ENCODE measurements around the gene TRIM39.
"Not testable (repeated sequence)": the region's sequence is repeated elsewhere in the genome, so short reads cannot be mapped to it uniquely, and the experiment has no call there.

Gene TRIM39

DNA sequence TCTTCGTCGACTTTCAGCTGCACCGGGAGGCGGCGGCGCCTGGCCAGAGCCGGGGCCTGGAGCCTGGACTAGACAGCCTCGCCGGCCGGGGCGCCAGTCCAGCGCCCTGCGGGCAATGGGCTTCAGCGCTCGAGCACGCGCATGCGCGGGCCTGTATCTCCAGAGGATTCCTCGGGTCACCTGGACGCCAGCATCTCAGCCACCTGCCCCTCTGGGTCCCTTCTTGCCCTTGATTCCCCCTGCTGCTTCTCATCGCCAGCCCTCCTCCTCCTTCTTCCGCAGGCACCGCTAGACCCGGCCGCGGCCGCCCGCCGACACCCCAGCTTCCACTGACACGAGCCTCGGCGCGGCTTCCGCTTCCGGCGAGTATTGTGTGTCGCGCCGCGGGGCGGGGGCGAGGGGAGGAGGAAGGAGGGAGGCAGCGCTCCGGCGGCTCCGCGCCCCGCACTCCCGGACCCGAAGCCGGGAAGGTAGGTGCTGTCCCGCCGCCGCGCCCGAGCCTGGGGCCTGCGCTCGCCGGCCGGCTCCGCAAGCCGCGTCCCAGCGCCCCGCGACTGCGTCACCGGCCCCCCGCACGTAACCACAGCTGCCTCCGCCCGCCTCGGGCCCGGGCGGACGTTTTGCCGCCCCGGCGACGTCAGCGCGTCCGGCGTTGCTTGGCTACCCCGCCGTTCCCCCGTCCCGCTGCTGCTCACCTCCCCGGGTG lies at the start of gene TRIM39:
Gene TRIM39, plus strand, starts transcription at position 402 of the 706 bp plus-strand sequence. CDS start 2,391 bp downstream, outside the sequence.
- peak; percentile 85 for DNase-seq (ENCODE audit: low spot score)

DNA sequence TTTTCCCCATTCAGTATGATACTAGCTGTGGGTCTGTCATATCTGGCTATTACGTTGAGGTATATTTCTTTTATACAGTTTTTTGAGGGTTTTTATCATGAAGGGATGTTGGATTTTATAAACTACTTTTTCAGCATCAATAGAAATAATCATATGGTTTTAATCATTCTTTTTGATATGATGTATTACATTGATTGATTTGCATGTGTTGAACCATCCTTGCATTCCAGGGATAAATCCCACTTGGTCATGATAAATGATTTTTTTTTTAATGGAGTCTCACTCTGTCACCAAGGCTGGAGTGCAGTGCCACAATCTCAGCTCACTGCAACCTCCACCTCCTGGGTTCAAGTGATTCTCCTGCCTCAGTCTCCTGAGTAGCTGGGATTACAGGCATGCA lies 45.7 kb upstream of the TRIM39 start:
- not testable (repeated sequence) for DNase-seq (ENCODE audit: low spot score)

DNA sequence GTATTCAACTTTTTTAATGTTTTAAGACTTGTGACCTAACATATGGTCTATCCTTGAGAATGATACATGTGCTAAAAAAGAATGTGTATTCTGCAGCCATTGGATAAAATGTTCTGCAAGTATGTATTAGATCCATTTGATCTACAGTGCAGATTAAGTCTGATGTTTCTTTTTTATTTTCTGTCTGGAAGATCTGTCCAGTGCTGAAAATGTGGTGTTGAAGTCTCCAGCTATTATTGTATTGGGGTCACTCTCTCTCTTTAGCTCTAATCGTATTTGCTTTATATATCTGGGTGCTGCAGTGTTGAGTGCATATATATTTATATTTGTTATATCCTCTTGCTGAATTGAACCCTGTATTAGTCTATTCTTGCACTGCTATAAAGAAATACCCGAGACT lies 44.2 kb upstream of the TRIM39 start:
- DNase-seq (ENCODE audit: low spot score) = no peak

DNA sequence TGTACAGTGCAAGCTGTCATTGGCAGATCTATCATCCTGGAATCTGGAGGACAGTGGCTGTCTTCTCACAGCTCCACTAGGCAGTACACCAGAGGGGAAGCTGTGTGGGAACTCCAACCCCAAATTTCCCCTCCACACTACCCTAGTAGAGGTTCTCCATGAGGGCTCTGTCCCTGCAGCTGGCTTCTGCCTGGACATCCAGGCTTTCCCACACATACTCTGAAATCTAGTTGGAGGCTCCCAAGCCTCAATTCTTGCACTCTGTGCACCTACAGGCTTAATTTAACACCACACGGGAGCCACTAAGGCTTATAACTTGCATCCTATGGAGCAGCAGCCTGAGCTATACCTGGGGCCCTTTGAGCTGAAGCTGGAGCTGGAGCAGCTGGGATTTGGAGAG lies 43.0 kb upstream of the TRIM39 start:
- no peak for DNase-seq (ENCODE audit: low spot score)

DNA sequence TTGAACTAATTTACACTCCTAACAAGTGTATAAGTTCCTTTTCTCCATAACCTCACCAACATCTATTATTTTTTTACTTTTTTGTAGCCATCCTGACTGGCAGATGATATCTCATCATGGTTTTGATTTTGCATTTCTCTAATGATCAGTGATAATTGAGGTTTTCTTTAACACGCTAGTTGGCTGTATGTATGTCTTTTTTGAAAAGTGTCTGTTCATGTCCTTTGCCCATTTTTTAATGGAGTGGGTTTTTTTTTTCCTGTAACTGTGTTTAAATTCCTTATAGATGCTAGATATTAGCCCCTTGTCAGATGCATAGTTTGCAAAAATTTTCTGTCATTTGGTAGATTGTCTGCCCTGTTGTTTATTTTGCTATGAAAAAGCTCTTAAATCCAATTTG lies 39.6 kb upstream of the TRIM39 start:
- no peak for DNase-seq (ENCODE audit: low spot score)

DNA sequence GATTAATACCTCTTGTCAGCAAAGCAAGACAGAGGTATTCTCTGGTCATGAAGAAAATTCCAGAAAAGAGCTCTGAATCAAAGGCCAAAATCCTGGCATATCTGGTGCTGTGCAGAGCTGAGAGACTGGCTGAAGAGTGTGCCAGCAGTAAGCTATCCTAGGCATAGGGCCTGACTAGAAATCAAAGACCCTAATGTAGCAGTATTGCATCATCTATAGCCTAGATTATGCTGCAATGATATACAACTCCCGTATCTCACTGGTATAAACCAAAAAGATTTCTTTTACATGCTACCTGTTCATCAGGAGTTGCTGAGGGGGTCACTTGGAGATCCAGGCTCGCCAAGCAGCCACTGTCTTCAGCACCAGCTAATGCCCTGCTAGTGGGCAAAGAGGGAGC lies 30.9 kb upstream of the TRIM39 start:
- no peak for DNase-seq (ENCODE audit: low spot score)

DNA sequence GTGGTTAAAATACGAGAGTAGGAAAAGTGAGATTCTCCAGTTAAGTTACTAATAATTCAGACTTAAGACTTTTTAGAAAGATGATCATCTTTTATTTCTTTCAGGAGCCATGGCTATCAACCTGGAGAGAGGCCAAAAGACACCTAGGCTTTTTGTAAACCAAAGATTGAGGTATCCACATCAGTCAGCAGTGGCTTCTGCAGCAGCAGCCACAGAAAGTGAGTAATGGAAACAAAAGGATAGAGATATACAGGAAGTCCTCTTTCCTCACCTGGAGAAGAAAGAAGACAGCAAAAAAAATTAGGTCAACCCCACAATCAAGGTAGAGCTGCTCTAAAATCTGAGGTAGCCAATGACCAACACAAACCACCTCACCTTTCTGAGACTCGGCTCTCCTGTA lies 22.7 kb upstream of the TRIM39 start:
- no peak for DNase-seq (ENCODE audit: low spot score)

DNA sequence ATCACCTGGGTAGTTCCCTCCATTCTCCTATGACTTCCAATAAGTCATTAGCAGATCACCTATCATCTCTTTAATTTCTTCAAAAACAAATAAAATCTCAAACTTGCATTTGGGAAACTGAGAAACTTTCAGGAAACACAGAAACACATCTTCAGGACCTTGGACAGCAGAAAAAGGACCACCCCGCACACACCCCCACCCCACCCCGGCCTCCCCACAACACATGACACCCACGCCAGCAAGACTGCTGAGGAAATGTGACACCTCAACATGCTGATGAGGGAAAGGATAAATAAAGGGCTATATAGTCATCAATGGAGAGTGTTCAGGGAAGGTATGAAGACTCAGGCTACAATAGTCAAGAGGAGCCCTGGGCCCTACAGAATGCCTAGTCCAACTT lies 15.6 kb upstream of the TRIM39 start:
- DNase-seq (ENCODE audit: low spot score) = no peak

DNA sequence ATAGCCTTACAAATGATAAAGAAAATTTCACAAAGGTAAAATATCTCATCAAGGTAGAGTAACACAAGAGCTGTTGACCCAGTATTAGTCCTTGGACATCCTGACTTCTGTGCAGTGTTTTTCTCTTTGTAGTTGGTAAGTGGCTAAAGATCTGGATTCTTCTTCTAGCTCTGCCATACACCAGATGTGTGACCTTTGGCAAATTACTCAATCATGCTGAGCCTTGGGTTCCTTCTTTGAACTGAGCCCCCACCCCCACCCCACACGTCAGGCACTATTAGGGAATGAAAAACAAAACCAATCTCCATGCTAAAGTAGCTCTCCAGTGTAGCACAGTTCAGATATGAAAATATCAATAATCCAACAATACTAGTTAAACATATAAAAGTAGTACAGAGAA lies 15.1 kb upstream of the TRIM39 start:
- no peak for DNase-seq (ENCODE audit: low spot score)

DNA sequence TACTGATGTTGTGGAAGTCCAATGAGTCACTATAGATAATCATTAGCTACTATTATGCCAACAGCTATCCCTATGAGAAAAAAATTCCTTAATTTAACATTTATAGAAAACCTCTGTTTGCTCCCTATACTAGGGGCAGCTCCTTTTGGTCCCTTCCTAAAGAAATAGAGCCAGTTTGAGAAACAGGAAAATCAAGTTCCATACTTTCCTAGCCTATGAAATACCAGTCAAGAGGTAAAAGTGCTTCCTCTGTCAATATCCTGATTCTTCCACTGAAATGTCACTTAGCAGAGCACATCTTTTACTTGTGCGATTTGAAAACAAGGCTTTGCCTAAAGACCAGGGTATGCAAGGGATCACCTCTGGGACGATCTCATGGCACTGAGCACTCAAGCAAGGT lies 14.5 kb upstream of the TRIM39 start:
- DNase-seq (ENCODE audit: low spot score) = peak; percentile 15

DNA sequence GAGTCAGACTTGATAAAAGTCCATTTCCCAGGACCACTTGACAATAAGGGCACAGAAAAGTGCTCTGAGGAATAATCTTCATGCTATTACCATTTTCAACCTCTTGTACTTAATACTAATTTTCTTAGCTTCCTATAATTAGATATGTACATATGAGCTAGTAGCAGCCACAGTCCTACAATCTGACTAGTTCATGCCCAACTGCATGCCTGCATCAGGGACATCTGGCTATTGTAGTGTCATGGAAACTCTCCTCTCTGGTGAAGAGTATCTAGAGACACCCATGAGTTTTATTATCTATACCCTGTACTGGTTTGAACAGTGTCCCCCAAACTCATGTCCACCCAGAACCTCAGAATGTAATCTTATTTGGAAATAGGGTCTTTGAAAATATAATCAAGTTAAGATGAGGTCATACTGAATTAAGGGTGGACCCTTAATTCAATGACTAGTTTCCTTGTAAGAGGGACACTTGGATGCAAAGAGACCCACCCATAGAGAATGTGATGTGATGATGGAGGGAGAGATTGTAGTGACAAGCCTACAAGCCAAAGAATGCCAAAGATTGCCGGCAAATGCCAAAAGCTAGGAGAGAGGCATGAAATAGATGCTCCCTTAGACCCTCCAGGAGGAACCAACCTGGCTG lies 13.9 kb upstream of the TRIM39 start:
- no peak for DNase-seq (ENCODE audit: low spot score)

DNA sequence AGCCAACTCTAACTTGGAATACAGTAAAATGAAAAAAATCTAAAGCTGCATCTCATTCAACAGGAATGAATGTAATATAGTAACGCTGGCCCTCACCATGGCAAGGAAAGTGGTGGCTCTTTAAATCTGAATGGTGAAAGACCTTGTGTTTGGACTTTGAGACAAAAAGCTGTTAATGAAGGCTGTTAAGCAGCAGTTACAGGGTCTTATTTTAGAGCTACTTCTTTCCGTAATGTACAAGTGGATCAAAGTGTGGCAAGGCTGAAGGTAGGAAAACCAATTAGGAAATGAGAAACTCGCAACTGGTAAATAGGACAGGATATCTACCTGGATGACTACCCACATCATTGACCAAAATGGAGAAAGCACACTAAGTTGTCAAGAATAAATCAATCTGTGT lies 11.6 kb upstream of the TRIM39 start:
- DNase-seq (ENCODE audit: low spot score) = no peak

DNA sequence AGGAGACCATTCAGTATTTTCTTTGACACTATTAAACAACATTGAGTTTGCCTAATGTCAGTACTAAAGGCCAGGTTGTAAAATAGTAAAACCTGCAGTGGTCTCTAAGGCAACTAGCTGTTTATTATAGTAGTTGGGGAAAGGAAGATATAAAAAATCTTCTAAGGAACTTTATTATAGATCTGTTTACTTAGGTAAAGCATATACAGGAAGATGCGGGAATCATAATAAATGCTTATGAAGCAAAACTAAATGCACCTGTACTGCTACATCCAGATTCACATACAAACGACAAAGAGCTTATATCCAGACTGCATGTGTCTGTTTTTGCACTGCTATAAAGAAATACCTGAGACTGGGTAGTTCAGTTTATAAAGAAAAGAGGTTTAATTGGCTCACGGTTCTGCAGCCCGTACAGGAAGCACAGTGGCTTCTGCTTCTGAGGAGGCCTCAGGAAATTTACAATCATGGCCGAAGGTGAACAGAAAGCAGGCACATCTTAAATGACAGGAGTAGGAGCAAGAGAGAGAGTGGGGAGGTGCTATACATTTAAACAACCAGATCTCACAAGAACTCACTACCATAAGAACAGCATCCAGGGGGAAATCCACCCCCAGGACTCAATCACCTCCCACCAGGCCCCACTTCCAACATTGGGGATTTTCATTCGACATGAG lies 8.7 kb upstream of the TRIM39 start:
- DNase-seq (ENCODE audit: low spot score) = no peak

DNA sequence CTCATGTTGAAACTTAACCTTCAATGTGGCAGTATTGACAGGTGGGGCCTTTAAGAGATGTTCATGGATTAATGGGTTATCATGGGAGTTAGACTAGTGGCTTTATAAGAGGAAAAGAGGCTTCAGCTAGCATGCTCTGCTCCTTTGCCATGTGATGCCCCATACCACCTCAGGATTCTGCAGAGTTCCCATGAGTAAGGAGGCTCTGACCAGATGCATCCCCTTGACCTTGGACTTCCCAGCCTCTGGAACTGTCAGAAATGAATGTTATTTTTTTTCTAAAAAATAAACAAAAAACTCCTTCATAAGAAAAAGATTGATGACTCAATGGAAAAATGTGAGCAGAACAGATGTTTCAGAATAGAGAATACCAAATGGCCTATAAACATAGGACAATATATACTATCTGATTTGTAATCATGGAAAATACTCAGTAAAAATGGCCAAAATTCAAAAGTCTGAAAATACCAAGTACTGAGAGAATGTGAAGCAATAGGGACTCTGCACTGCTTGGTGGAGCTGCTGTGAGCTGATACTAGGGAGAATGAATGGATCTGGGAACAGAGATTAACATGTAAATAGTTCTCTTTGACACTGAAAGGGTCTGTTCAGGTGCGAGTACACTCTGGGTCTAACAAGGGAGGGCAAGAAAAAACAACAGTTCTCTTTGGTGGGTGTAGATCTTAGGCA lies 7.4 kb upstream of the TRIM39 start:
- DNase-seq (ENCODE audit: low spot score) = no peak

DNA sequence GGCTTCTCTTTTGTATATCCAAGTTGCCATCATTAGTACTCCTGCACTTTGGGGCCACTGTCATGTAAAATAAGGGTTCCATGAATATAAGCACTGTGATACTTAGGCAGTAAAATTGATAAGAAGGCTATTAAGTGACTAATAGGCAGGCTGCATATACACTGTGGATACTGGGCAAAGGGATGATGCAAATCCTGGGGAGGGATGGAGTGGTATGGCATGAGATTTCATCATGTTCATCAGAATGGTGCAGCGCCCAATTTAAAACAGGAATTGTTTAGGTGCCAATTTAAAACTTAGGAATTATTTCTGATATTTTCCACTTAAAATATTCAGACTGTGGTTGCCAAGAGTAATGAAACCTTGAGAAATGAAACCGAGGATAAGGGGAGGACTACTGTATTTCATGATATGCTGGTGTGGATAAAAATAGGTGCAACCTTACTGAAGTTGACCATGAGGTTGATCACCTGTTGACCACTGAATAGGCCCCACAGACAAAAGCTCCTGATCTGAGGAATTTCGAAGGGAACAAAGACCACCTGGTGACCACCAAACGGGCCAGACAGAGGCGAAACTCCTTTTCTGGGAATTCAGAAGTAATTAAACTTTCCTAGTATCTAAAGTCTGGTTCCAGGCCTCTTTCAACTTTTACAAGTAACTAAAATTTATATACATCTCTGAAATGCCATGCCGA lies 4.9 kb upstream of the TRIM39 start:
- DNase-seq (ENCODE audit: low spot score) = no peak

DNA sequence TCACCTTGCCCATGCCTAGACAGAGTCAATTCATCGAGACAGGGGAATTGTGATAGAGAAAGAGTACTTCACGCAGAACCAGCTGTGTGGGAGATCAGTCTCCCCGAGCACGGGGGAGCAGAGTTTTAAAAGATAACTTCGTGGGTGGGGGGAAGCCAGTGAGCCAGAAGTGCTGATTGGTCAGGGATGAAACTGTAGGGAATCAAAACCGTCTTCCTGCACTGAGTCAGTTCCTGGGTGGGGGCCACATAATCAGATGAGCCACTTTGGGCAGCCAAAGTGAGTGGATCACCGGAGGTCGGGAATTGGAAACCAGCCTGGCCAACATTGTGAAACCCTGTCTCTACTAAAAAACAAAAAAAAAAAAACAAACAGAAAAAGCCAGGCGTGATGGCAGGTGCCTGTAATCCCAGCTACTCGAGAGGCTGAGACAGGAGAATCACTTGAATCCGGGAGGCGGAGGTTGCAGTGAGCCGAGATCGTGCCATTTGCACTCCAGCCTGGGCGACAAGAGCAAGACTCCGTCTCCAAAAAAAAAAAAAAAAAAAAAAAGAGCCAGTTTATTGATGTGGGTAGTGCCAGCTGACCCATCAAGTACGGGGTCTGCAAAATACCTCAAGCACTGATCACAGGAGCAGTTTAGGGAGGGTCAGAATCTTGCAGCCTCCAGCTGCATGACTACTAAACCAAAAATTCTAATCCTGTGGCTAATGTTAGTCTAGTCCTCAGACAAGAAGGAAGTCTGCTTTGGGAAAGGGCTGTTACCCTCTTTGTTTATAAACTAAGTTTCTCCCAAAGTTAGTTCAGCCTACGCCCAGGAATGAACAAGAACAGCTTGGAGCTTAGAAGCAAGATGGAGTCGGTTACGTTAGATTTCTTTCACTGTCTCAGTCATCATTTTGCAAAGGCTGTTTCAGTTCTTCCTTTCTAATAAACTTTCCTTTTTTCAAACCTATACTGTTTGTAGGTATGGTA lies 3.9 kb upstream of the TRIM39 start:
- peak; percentile 39 for DNase-seq (ENCODE audit: low spot score)

DNA sequence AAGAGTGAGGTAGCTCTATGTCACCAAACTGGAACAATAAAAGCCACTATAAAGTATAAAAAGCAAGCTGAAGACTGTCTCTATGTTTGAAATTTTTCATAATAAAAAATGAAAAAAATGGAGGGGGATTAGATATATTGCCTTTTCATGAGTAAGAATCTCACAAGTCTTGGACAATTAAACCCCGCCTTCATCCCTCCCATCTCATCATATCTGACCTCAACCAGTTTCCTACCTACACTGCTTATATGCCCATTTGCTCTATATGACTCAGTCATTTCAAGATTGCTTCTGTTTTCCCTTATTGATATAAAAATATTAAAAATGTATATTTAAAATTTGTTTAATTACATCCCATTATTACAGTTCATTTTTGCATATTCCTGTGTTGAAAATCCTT lies 2.9 kb upstream of the TRIM39 start:
- DNase-seq (ENCODE audit: low spot score) = no peak

DNA sequence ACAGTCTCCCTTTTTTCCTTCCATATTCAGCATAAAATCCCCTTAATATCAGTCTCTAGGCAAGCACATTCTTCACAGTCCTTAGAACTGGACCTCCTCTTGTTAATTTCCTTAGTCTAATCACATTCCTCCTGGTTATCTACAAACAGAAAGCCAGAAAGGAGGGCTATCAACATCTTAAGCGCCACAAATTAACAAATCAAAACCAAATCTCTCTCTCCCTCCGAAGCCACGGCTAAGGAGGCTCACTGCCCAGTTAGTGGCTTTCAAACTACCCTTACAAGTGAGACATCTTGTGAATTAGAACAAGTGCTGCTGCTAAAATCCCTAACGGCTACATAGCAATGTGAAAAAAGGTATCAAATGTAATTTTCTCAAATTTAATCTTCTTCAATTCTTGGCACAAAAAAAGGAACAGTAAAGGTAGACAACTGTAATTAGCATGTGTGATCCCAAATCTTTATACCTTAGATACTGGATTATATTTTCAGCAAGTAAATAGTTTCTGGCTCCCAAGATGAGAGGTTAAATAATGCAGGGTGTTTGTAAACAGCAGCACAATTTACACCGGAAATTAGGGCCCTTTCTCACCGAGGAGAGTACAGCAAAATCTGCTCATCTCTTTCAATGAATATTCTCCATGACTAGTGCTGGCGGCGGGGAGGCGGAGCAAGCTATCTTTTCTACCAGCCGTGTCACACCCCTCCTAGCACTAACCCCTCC lies 1.4 kb upstream of the TRIM39 start:
- DNase-seq (ENCODE audit: low spot score) = no peak

DNA sequence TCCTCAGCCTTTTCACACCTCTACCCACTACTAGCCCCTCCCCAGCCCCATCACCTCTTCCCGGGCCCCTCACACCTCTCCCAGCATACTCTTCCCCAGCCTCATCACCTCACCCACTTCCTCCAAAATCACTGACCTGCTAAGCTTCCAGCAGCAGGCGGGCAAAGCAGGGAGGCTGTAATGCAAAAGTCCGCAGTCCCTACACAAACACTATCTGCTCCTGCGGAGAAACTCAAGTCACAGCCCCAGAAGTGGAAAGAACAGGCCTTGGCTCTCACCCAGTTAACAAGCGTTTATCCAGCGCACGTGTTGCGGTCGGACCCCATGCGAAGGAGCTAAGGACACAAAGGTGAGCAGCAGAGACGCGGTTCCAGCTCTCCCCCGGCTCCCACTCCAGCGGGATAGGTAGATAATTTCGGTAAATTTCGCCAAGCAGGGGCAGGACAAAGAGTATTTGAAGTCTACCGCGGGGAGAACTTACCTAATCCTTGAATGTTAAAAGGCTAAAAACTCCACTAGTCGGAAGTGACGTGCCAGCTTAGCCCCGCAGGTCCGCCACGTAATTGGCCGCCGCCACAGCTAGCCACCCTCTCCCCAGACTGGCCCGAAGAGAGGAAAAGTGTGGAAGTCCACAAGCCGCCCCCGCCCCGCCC lies 728 bp upstream of the TRIM39 start:
- peak; percentile 85 for DNase-seq (ENCODE audit: low spot score)

DNA sequence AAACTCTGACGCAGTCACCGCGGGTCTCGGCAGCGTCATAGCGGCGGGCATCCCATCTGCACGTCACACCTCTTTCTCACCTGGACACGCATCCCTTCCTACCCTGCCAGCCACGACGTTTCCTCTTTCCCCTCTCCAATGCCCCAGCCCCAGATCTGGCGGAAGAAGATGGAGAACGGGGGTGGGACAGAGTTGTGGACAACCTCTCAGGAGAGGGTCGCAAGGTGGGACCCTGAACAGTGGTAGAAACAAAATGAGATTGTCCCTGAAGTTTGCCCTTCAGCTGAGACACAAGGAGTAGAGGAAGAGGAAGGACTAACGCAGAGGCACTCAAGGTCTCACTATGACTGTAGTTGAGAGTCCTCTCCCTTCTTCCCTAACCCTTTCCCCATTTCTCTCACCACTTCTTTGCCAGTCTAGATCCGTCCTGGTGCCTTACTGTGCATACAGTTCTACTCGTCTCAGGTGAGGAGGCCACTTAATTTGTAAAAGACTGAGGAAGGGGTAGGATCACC lies 562 bp downstream of the TRIM39 start:
- no peak for DNase-seq (ENCODE audit: low spot score)

Measured in kidney tubule cell (primary cell).